ENCODE results near the gene RPIA. TPM values are rescaled to one million over a fixed set of nuclear protein-coding genes. Genes with fewer than 3 reads are reported as not detected.

The RPIA gene
- total and polyA plus RNA-seq, 4 donors = 0.88 to 29.4 (median 3.1) TPM

DNA sequence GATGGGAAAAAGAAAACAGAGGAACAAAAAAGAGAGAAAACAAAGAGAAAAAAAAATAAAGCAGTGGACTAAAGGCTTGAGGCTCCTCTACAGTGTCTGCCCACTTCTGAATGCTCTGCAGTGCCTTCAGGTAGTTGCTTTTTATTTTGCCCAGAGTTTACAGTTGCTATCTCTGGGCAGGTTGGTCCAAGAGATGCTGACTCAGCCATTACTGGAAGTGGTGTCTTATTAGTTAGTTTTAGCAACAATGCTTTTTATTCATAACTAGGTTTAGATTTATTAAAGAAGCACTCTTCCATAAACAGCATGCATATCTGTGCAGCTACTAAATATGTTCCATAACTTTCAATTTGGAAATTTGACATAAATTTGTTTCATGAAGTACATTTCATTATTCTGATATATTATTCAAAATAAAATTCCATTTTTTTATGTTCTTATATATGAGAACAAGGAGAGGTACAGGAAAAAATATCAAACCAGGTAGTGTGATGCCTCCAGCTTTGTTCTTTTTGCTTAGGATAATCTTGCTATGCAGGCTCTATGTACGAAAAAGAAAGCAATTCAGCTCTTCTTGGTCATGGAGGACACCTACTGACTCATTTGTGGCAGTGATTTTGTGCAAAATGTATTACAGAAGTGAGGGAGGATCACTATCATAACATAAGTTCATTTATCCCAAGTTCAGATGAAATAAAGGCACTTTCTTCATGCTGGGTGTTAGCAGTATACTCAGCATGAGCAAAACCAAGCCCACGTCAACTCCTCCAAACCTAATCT, 69.5 kb downstream of the RPIA start:
- H3K27me3 ChIP-seq (ENCODE audit: control insufficient read depth in 4 of 4, insufficient read depth in 4 of 4, low read length in 3 of 4) = peaks cover 2 to 5% (median 4%) of the 10 kb centered on the region in 4 donors
- 76% methylated on average over 2 of the region's 2 CpGs for WGBS
- H3K4me3 ChIP-seq (ENCODE audit: low read depth in 1 of 3, low read length in 3 of 3) = no peak overlapping the region
- H3K4me1 ChIP-seq (ENCODE audit: control insufficient read depth in 4 of 4, insufficient read depth in 4 of 4, low read length in 3 of 4) = peaks cover 3 to 12% (median 10%) of the 10 kb centered on the region in 4 donors
- no peaks in the 10 kb centered on the region for H3K36me3 ChIP-seq (ENCODE audit: control insufficient read depth in 4 of 4, insufficient read depth in 3 of 4, low read depth in 1 of 4, low read length in 3 of 4)
- H3K9me3 ChIP-seq (ENCODE audit: control insufficient read depth in 4 of 4, low read length in 3 of 4) = peaks cover 3 to 15% (median 4%) of the 10 kb centered on the region in 4 donors
- H3K9ac ChIP-seq (ENCODE audit: low read depth in 1 of 2, low read length in 2 of 2) = no peak overlapping the region
- no peak overlapping the region for H3K27ac ChIP-seq (ENCODE audit: low read depth in 1 of 2, low read length in 2 of 2)
- TF ChIP-seq, protein P1, sequence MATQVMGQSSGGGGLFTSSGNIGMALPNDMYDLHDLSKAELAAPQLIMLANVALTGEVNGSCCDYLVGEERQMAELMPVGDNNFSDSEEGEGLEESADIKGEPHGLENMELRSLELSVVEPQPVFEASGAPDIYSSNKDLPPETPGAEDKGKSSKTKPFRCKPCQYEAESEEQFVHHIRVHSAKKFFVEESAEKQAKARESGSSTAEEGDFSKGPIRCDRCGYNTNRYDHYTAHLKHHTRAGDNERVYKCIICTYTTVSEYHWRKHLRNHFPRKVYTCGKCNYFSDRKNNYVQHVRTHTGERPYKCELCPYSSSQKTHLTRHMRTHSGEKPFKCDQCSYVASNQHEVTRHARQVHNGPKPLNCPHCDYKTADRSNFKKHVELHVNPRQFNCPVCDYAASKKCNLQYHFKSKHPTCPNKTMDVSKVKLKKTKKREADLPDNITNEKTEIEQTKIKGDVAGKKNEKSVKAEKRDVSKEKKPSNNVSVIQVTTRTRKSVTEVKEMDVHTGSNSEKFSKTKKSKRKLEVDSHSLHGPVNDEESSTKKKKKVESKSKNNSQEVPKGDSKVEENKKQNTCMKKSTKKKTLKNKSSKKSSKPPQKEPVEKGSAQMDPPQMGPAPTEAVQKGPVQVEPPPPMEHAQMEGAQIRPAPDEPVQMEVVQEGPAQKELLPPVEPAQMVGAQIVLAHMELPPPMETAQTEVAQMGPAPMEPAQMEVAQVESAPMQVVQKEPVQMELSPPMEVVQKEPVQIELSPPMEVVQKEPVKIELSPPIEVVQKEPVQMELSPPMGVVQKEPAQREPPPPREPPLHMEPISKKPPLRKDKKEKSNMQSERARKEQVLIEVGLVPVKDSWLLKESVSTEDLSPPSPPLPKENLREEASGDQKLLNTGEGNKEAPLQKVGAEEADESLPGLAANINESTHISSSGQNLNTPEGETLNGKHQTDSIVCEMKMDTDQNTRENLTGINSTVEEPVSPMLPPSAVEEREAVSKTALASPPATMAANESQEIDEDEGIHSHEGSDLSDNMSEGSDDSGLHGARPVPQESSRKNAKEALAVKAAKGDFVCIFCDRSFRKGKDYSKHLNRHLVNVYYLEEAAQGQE (IDR thresholded peaks at IDR 0.05) = no peak
- TF ChIP-seq HNF4G (IDR thresholded peaks at IDR 0.05) (no peak), EGR1 (IDR thresholded peaks at IDR 0.05; ENCODE audit: low read depth in 2 of 2) (no peak)
- DNase-seq (ENCODE audit: low spot score) = no peak

DNA sequence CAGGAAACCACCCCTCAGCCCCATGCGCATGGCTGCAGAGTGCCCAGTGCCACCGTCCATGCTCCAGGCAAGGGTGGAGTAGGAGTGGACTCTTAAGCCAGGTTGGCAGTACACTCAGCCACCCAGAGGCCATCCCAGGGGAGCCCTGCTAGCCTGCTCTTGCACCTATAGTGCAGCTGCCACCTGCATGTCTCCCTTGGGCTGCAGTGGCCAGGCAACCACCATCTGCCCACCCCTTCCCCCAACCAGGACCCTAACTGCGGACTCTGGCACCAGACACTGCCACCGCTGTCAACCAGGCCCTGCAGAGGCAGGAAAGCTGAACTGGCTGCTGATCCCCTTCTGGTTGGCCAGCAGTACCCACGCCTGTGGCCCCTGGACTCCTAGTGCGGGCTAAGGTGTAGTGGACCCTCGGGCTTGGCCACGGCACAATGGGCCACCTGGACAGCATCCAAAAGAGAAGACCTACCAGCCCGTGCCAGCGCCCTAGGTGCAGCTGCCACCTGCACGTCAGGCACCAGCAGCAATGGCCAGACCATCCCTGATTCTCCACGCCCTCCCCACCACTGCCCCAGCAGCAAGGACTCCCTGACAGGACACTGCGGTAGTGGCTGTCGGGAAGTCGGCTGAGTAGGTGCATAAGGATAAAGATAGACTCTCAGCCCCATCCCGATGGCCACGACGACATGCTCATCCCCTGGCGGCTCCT, 72.8 kb downstream of the RPIA start:
- peaks cover 3 to 12% (median 10%) of the 10 kb centered on the region in 4 donors for H3K4me1 ChIP-seq (ENCODE audit: control insufficient read depth in 4 of 4, insufficient read depth in 4 of 4, low read length in 3 of 4)
- H3K9ac ChIP-seq (ENCODE audit: low read depth in 1 of 2, low read length in 2 of 2) = no peak overlapping the region
- DNase-seq (ENCODE audit: low spot score) = no peak
- H3K9me3 ChIP-seq (ENCODE audit: control insufficient read depth in 4 of 4, low read length in 3 of 4) = peaks cover 0 to 10% (median 0%) of the 10 kb centered on the region in 4 donors
- WGBS = 84% methylated on average over 19 of the region's 19 CpGs
- no peaks in the 10 kb centered on the region for H3K36me3 ChIP-seq (ENCODE audit: control insufficient read depth in 4 of 4, insufficient read depth in 3 of 4, low read depth in 1 of 4, low read length in 3 of 4)
- no peak overlapping the region for H3K27ac ChIP-seq (ENCODE audit: low read depth in 1 of 2, low read length in 2 of 2)
- no peak overlapping the region for H3K4me3 ChIP-seq (ENCODE audit: low read depth in 1 of 3, low read length in 3 of 3)
- TF ChIP-seq FOXA2 (IDR thresholded peaks at IDR 0.05) (no peak), RAD21 (IDR thresholded peaks at IDR 0.05) (no peak), HNF4G (IDR thresholded peaks at IDR 0.05) (no peak), RXRA (IDR thresholded peaks at IDR 0.05) (no peak), NR2F2 (IDR thresholded peaks at IDR 0.05) (no peak), FOXA1 (IDR thresholded peaks at IDR 0.05) (no peak), JUND (IDR thresholded peaks at IDR 0.05) (no peak)
- TF ChIP-seq, protein P2, sequence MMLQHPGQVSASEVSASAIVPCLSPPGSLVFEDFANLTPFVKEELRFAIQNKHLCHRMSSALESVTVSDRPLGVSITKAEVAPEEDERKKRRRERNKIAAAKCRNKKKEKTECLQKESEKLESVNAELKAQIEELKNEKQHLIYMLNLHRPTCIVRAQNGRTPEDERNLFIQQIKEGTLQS (IDR thresholded peaks at IDR 0.05) = no peak
- TF ChIP-seq, protein P1 (IDR thresholded peaks at IDR 0.05) = no peak
- peaks cover 2 to 5% (median 4%) of the 10 kb centered on the region in 4 donors for H3K27me3 ChIP-seq (ENCODE audit: control insufficient read depth in 4 of 4, insufficient read depth in 4 of 4, low read length in 3 of 4)

All from liver (tissue), 9 donors.